Neural cell (in vitro differentiated cells): ENCODE data around the gene RFTN1. TPM values are rescaled to one million over a fixed set of nuclear protein-coding genes. Genes with fewer than 3 reads are reported as not detected.

ENCODE experiments used
- H2AFZ ChIP-seq: fragments of 200-600, 300-800 bp; sonication (generic), shearing (Covaris generic); 2 replicates; pipeline ENCODE4 v1.6.0; 2014; ENCODE audit warnings: low read depth, mild to moderate bottlenecking, antibody characterized with exemption, low read length, moderate library complexity
- H3F3A ChIP-seq: fragments of 200-600 bp; shearing (Covaris generic); 2 replicates; pipeline ENCODE4 v1.6.1; 2016; ENCODE audit warnings: mild to moderate bottlenecking, moderate library complexity, mixed read lengths, antibody characterized with exemption, low read length; ENCODE audit not compliant: insufficient read depth, poor library complexity, severe bottlenecking
- H3K27ac ChIP-seq: fragments of 200-600, 300-800 bp; sonication (generic), shearing (Covaris generic); 2 replicates; pipeline ENCODE4 v1.5.1; 2014; ENCODE audit warnings: mild to moderate bottlenecking, low read length, moderate library complexity
- H3K27me3 ChIP-seq: fragments of 300-800, 200-600 bp; sonication (generic), shearing (Covaris generic); 2 replicates; pipeline ENCODE4 v1.6.0; 2014; ENCODE audit warnings: mild to moderate bottlenecking, low read depth, low read length, moderate library complexity; ENCODE audit not compliant: insufficient read depth
- H3K36me3 ChIP-seq: fragments of 300-800, 200-600 bp; sonication (generic), shearing (Covaris generic); 2 replicates; pipeline ENCODE4 v1.5.1; 2014; ENCODE audit warnings: mild to moderate bottlenecking, antibody characterized with exemption, low read length, moderate library complexity; ENCODE audit not compliant: insufficient read depth
- H3K4me2 ChIP-seq: fragments of 300-800, 200-600 bp; sonication (generic), shearing (Covaris generic); 2 replicates; pipeline ENCODE4 v1.6.0; 2014; ENCODE audit warnings: mild to moderate bottlenecking, low read length
- H3K4me3 ChIP-seq: fragments of 300-800, 200-600 bp; sonication (generic), shearing (Covaris generic); 2 replicates; pipeline ENCODE4 v1.5.1; 2014; ENCODE audit warnings: mild to moderate bottlenecking, low read length, moderate library complexity
- H3K79me2 ChIP-seq: fragments of 200-600 bp; shearing (Covaris generic); replicated peaks from 2 replicates; pipeline ENCODE4 v1.6.0; 2014; ENCODE audit warnings: mild to moderate bottlenecking, low read length, moderate library complexity; ENCODE audit not compliant: insufficient read depth
- H3K9ac ChIP-seq: fragments of 300-800, 200-600 bp; sonication (generic), shearing (Covaris generic); 2 replicates; pipeline ENCODE4 v1.6.1; 2016; ENCODE audit warnings: mild to moderate bottlenecking, low read length, mixed read lengths
- H3K9me2 ChIP-seq: fragments of 200-600 bp; shearing (Covaris generic); 2 replicates; pipeline ENCODE4 v1.6.1; 2016; ENCODE audit warnings: mild to moderate bottlenecking, low read length, mixed read lengths; ENCODE audit not compliant: insufficient read depth
- H3K9me3 ChIP-seq: fragments of 200-600, 300-800 bp; sonication (generic), shearing (Covaris generic); 2 replicates; pipeline ENCODE4 v1.6.1; 2016; ENCODE audit warnings: mild to moderate bottlenecking, mixed run types, low read length, moderate library complexity, mixed read lengths
- H4K20me1 ChIP-seq: fragments of 200-600 bp; shearing (Covaris generic); 2 replicates; pipeline ENCODE4 v1.6.1; 2016; ENCODE audit warnings: mild to moderate bottlenecking, mixed run types; ENCODE audit not compliant: insufficient read depth
- EP300 ChIP-seq: fragments of 450-650 bp; conservative IDR thresholded peaks from 2 replicates; pipeline ENCODE4 v1.6.1; 2014; ENCODE audit warnings: antibody characterized with exemption, mild to moderate bottlenecking, moderate library complexity; ENCODE audit not compliant: poor library complexity, severe bottlenecking
- EZH2 ChIP-seq: fragments of 200-600, 300-800 bp; shearing (Covaris generic), sonication (generic); IDR thresholded peaks from 2 replicates; pipeline ENCODE4 v1.6.1; 2014; ENCODE audit warnings: antibody characterized with exemption, low read length, borderline replicate concordance, mild to moderate bottlenecking; ENCODE audit not compliant: insufficient read depth, poor library complexity, severe bottlenecking
- MXI1 ChIP-seq: fragments of 450-650 bp; conservative IDR thresholded peaks from 2 replicates; pipeline ENCODE4 v1.6.1; 2014; ENCODE audit warnings: antibody characterized with exemption, mild to moderate bottlenecking; ENCODE audit not compliant: poor library complexity, severe bottlenecking
- POLR2AphosphoS5 ChIP-seq: IDR thresholded peaks from 2 replicates; pipeline ENCODE4 v1.6.1; 2012
- RAD21 ChIP-seq: fragments of 450-650 bp; conservative IDR thresholded peaks from 2 replicates; pipeline ENCODE4 v1.6.1; 2014; ENCODE audit warnings: antibody characterized with exemption, mild to moderate bottlenecking, moderate library complexity
- SMC3 ChIP-seq: fragments of 450-650 bp; conservative IDR thresholded peaks from 2 replicates; pipeline ENCODE4 v1.6.1; 2014; ENCODE audit warnings: antibody characterized with exemption, mild to moderate bottlenecking, moderate library complexity; ENCODE audit not compliant: poor library complexity
- TAF1 ChIP-seq: IDR thresholded peaks from 2 replicates; pipeline ENCODE4 v1.6.1; 2012; ENCODE audit warnings: low read depth
- polyA plus RNA-seq: library from polyadenylated mRNA; depleted of rRNA; stranded (reverse); fragments of >200 nt; gene quantifications from 2 replicates; pipeline ENCODE4 v1.2.3, GENCODE V29; 2014
- TF ChIP-seq, protein P1 (sequence below): IDR thresholded peaks from 2 replicates; pipeline ENCODE4 v1.6.1; 2012; ENCODE audit warnings: borderline replicate concordance
- TF ChIP-seq, protein P2 (sequence below): fragments of 450-650 bp; IDR thresholded peaks from 2 replicates; pipeline ENCODE4 v1.5.1; 2014; ENCODE audit warnings: antibody characterized with exemption, mild to moderate bottlenecking, moderate library complexity; ENCODE audit not compliant: poor library complexity, severe bottlenecking

Gene RFTN1
- polyA plus RNA-seq, 1 donor from 2014 or later: 36.8 TPM

DNA sequence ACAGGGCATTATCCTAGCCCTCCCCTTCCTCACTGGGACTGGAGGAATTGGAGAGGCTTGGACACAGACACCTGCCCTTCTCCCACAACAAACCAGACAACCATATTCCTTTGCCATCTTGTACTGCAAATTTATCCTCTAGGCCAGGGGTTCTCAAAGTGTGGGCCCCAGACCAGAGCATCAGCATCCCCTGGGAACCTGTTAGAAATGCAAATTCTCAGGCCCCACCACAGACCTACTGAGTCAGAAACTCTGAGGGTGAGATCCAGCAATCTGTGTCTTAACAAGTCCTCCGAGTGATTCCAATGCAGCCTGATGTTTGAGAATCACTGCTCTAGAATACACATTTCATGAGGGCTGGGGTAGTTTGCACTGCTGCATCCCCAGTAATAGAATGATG lies 133.1 kb downstream of the RFTN1 start:
- Histone ChIP-seq H3K79me2 (no peaks in the 10 kb centered on the region), H3K27ac (no peak overlapping the region), H2AFZ (no peak overlapping the region), H4K20me1 (no peaks in the 10 kb centered on the region), H3K36me3 (no peaks in the 10 kb centered on the region), H3K9me2 (no peaks in the 10 kb centered on the region), H3K27me3 (no peaks in the 10 kb centered on the region), H3K4me2 (no peak overlapping the region), H3K9me3 (no peaks in the 10 kb centered on the region), H3K9ac (no peak overlapping the region), H3F3A (no peaks in the 10 kb centered on the region), H3K4me3 (no peak overlapping the region)
- no peak for TF ChIP-seq EP300
- TF ChIP-seq EZH2: no peak
- TF ChIP-seq SMC3: no peak
- TF ChIP-seq RAD21: no peak
- TF ChIP-seq, protein P1, sequence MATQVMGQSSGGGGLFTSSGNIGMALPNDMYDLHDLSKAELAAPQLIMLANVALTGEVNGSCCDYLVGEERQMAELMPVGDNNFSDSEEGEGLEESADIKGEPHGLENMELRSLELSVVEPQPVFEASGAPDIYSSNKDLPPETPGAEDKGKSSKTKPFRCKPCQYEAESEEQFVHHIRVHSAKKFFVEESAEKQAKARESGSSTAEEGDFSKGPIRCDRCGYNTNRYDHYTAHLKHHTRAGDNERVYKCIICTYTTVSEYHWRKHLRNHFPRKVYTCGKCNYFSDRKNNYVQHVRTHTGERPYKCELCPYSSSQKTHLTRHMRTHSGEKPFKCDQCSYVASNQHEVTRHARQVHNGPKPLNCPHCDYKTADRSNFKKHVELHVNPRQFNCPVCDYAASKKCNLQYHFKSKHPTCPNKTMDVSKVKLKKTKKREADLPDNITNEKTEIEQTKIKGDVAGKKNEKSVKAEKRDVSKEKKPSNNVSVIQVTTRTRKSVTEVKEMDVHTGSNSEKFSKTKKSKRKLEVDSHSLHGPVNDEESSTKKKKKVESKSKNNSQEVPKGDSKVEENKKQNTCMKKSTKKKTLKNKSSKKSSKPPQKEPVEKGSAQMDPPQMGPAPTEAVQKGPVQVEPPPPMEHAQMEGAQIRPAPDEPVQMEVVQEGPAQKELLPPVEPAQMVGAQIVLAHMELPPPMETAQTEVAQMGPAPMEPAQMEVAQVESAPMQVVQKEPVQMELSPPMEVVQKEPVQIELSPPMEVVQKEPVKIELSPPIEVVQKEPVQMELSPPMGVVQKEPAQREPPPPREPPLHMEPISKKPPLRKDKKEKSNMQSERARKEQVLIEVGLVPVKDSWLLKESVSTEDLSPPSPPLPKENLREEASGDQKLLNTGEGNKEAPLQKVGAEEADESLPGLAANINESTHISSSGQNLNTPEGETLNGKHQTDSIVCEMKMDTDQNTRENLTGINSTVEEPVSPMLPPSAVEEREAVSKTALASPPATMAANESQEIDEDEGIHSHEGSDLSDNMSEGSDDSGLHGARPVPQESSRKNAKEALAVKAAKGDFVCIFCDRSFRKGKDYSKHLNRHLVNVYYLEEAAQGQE: no peak
- TF ChIP-seq POLR2AphosphoS5: no peak
- TF ChIP-seq, protein P2, sequence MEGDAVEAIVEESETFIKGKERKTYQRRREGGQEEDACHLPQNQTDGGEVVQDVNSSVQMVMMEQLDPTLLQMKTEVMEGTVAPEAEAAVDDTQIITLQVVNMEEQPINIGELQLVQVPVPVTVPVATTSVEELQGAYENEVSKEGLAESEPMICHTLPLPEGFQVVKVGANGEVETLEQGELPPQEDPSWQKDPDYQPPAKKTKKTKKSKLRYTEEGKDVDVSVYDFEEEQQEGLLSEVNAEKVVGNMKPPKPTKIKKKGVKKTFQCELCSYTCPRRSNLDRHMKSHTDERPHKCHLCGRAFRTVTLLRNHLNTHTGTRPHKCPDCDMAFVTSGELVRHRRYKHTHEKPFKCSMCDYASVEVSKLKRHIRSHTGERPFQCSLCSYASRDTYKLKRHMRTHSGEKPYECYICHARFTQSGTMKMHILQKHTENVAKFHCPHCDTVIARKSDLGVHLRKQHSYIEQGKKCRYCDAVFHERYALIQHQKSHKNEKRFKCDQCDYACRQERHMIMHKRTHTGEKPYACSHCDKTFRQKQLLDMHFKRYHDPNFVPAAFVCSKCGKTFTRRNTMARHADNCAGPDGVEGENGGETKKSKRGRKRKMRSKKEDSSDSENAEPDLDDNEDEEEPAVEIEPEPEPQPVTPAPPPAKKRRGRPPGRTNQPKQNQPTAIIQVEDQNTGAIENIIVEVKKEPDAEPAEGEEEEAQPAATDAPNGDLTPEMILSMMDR: no peak
- TF ChIP-seq TAF1: no peak
- TF ChIP-seq MXI1: no peak

DNA sequence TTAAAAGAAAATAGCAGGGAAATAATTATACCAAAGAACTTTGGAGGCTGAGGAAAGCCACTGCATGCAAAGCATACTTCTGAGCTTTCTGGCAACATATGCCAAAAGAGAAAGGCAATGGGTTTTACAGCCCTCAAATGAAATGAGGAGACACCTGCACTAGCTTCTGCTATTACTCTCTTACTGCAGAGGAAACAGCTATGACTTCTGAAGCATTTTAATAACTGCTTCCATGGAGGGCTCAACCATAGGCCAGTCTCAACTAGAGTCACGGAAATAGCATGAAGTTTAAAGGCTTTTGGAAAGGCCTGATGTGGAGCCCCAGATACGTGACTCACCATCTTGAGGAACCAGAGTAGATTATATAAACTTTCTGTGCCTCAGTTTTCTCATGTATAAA lies 133.7 kb downstream of the RFTN1 start:
- no peaks in the 10 kb centered on the region for H3K9me3 ChIP-seq
- H2AFZ ChIP-seq: no peak overlapping the region
- H3K9ac ChIP-seq: no peak overlapping the region
- TF ChIP-seq, protein P2: no peak
- TF ChIP-seq SMC3 (no peak), EZH2 (no peak), MXI1 (no peak), RAD21 (no peak), POLR2AphosphoS5 (no peak), TAF1 (no peak), EP300 (no peak)
- TF ChIP-seq, protein P1: no peak
- H3K79me2 ChIP-seq: no peaks in the 10 kb centered on the region
- no peaks in the 10 kb centered on the region for H3K9me2 ChIP-seq
- no peak overlapping the region for H3K4me3 ChIP-seq
- H3F3A ChIP-seq: no peaks in the 10 kb centered on the region
- no peaks in the 10 kb centered on the region for H3K36me3 ChIP-seq
- no peak overlapping the region for H3K27ac ChIP-seq
- no peak overlapping the region for H3K4me2 ChIP-seq
- H3K27me3 ChIP-seq: no peaks in the 10 kb centered on the region
- no peaks in the 10 kb centered on the region for H4K20me1 ChIP-seq
